Natural killer cell treated with Interleukin-12 subunit alpha and Interleukin-12 subunit beta and Interleukin-15 and Interleukin-18, amount 100 ng/mL, for 72 hours (primary cell): ENCODE data around the gene SLC5A2. TPM values are rescaled to one million over a fixed set of nuclear protein-coding genes. Genes with fewer than 3 reads are reported as not detected.
"Not testable (repeated sequence)": the region's sequence is repeated elsewhere in the genome, so short reads cannot be mapped to it uniquely, and the experiment has no call there.

Experiments used
- ATAC-seq, 2 donors: fragments of 150-1000 bp; cut with Tn5 transposase in 1 of 2; sonication (Bioruptor Pico), chemical (Tn5 transposase) in 1 of 2; 2 replicates each; pipeline ENCODE4 v1.10.0; 2021
- DNase-seq: peaks from one replicate; pipeline ENCODE4 v3.0.0; 2022; ENCODE audit warnings: low spot score
- H3K27ac Mint-ChIP-seq, 2 donors: 1 replicate in 1 of 2; 2 replicates in 1 of 2; pipeline ENCODE4 v1.8.0; 2022; ENCODE audit warnings: mixed read lengths in 2 of 2, mild to moderate bottlenecking in 1 of 2, moderate library complexity in 1 of 2
- H3K27me3 Mint-ChIP-seq, 2 donors: 1 replicate in 1 of 2; 2 replicates in 1 of 2; pipeline ENCODE4 v1.8.0; 2022; ENCODE audit warnings: mixed read lengths in 2 of 2
- H3K36me3 Mint-ChIP-seq: one replicate; pipeline ENCODE4 v1.8.0; 2022; ENCODE audit warnings: mixed read lengths
- H3K4me1 Mint-ChIP-seq, 2 donors: 1 replicate in 1 of 2; 2 replicates in 1 of 2; pipeline ENCODE4 v1.8.0; 2022; ENCODE audit warnings: low read depth in 2 of 2, mixed read lengths in 2 of 2, mild to moderate bottlenecking in 1 of 2
- H3K4me3 Mint-ChIP-seq: one replicate; pipeline ENCODE4 v1.8.0; 2022; ENCODE audit warnings: mixed read lengths
- H3K9me3 Mint-ChIP-seq: 2 replicates; pipeline ENCODE4 v1.8.0; 2022; ENCODE audit warnings: mixed read lengths
- total RNA-seq, 2 donors: library from RNA; stranded (reverse); gene quantifications; one replicate each; pipeline ENCODE4 v1.2.3, GENCODE V29; 2022

SLC5A2 gene
- total RNA-seq, 2 donors from 2014 or later: not detected

DNA sequence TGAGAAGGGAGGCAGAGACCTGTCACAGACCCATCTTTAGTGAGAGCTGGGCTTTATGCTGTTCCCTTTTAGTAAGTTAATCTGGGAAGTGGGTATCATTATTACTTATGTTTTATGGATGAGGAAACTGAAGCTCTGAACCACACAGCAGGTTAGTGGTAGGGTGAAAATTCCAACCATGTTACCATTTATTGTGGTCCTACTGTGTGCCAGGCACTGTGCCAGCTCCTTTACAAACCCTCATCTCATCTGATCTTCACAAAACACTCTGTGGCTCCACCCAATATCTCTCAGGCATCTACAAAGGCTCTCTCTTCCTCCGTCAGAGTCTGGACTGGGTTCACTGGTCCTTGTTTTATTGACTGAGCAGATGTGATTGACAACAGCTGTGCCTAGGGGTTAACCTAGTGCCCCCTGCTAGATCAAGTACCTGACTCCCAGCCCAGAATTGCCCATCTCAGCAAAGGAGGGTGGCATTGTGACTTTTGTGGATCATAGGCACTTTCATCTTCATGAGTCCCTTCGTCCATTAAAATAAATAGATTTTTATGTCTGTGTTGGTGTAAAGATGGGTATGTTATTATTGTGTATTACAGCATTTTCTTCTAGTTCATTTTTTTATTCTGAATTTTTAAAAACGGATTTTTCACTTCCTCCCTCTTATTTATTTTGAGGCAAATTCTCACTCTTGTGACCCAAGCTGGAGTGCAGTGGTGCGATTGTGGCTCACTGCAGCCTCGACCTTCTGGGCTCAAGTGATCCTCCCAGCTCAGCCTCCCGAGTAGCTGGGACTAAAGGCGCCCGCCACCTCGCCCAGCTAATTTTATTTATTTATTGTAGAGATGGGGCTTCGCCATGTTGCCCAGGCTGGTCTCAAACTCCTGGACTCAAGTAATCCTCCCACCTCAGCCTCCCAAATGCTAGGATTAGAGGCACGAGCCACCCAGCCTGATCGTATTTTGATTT, 7.9 kb upstream of the SLC5A2 start:
- Mint-ChIP-seq H3K4me3 (peak overlapping the region; percentile 25), H3K9me3 (no peaks in the 10 kb centered on the region), H3K36me3 (no peaks in the 10 kb centered on the region), H3K27ac (no peak overlapping the region), H3K27me3 (peaks cover 0 to 5% of the 10 kb centered on the region in 2 donors), H3K4me1 (peaks cover 24 to 28% of the 10 kb centered on the region in 2 donors)
- no peak for DNase-seq
- ATAC-seq: no peak

DNA sequence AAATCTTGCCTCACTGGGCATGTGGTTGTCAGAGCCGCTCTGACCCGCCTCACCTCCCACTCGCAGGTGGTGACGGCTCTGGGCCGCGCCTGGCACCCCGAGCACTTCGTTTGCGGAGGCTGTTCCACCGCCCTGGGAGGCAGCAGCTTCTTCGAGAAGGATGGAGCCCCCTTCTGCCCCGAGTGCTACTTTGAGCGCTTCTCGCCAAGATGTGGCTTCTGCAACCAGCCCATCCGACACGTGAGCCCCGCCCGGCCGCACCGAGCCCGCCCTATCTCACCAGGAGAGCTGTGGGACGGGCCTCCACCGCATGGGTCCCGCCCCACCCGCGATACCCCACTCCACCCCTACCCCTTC, 7.0 kb upstream of the SLC5A2 start:
- Mint-ChIP-seq H3K9me3 (no peaks in the 10 kb centered on the region), H3K36me3 (no peaks in the 10 kb centered on the region), H3K27ac (no peak overlapping the region), H3K4me1 (peaks cover 24 to 28% of the 10 kb centered on the region in 2 donors), H3K4me3 (peak overlapping the region; percentile 78), H3K27me3 (peaks cover 0 to 5% of the 10 kb centered on the region in 2 donors)
- ATAC-seq (no peak), DNase-seq (no peak)

DNA sequence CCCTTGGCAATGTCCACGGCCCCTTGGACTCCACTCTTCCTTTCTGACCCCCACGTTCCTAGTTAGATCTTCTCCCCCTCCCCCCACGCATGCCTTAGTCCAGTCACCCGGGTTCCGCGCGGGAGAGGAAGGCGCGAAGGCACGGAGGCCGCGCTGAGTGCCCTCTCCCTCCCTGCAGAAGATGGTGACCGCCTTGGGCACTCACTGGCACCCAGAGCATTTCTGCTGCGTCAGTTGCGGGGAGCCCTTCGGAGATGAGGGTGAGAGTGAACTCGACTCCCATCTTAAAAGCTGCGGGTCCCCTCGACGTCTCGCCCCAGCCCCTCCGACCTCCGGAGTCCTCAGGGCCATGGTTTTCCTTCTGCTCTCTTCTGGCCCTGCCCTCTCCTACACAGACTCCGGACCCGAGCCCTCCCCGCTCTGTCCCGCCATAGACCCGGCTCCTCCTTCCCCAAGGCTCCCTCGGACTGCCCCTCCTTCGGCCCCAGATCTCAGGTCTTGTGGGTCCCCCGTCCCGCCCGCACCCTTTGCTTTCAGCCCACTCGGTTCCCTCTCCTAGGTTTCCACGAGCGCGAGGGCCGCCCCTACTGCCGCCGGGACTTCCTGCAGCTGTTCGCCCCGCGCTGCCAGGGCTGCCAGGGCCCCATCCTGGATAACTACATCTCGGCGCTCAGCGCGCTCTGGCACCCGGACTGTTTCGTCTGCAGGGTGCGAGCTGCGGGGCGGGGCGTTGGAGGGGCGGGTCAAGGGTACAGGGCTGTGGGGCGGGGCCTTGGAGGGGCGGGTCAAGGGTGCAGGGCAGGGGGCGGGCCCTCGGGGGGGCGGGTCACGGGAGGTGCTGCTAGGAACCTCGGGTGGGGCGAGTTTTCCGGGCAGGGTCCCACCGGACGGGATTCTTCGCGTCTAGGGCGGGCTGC, 6.4 kb upstream of the SLC5A2 start:
- ATAC-seq: peak; percentile 93 to 94
- Mint-ChIP-seq H3K4me3 (peak overlapping the region; percentile 78), H3K9me3 (no peaks in the 10 kb centered on the region), H3K36me3 (no peaks in the 10 kb centered on the region), H3K27ac (no peak overlapping the region), H3K27me3 (peaks cover 0 to 5% of the 10 kb centered on the region in 2 donors), H3K4me1 (peaks cover 24% of the 10 kb centered on the region in 2 donors)
- peak; percentile 81 for DNase-seq

DNA sequence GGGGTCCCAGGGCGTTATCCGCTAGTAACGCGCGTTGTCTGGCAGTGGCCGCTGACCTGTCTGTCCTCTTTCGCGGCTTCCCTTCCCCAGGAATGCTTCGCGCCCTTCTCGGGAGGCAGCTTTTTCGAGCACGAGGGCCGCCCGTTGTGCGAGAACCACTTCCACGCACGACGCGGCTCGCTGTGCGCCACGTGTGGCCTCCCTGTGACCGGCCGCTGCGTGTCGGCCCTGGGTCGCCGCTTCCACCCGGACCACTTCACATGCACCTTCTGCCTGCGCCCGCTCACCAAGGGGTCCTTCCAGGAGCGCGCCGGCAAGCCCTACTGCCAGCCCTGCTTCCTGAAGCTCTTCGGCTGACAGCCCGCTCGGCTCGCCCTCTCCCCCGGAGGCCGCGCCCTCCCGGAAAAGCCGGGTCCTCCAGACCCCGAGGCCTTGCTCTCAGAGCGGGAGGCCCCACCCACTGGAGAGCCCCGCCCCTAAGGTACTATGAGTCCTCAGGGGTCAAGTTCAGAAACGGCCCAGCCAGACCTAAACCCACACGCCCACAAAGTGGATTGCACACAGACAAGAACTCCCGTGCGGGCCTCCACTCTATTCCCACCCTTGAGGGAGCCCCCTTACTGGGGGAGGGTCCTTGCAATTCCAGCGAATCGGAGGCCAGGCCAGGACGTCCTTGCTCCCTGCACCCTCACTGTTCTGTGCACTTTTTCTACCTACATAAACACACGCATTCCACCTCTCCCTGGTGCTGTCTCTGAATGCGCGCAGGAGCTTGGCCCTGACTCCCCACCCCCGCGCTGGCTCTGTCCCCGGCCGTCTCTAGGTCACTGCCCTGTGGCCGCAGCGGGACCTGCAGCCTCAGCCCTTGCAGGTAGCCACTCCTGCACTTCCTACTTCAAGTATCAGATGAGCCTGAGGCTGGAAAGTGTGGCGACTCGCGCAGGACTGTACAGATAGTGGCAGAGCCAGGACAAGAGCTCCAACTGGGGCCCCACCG, 5.4 kb upstream of the SLC5A2 start:
- no peak for DNase-seq
- Mint-ChIP-seq H3K27me3 (peaks cover 0 to 3% of the 10 kb centered on the region in 2 donors), H3K36me3 (no peaks in the 10 kb centered on the region), H3K4me3 (peak overlapping the region; percentile 78), H3K27ac (peak overlapping the region; percentile 9 to 44), H3K9me3 (no peaks in the 10 kb centered on the region), H3K4me1 (peaks cover 19 to 22% of the 10 kb centered on the region in 2 donors)
- ATAC-seq: peak; percentile 39 to 62

DNA sequence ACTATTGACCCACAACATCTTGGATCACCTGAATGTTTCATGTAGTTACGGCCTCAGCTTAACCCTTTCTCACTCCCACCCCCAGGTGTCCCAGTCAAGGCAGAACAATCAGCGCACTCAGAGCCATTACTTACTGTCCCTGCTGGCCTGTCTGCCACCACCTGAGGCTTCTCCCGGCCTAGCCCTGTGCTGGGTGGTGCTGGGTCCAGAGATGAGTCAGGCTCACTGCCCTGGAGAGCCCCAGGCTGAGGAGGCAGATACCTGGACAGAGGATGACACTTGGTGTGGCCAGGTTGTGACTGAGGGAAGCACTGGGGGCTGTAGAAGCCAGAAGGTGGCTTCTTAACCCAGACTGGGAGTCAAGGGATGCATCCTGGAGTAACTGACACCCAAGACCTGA, 4.0 kb upstream of the SLC5A2 start:
- Mint-ChIP-seq H3K27ac (no peak overlapping the region), H3K9me3 (no peaks in the 10 kb centered on the region), H3K4me3 (no peak overlapping the region)

DNA sequence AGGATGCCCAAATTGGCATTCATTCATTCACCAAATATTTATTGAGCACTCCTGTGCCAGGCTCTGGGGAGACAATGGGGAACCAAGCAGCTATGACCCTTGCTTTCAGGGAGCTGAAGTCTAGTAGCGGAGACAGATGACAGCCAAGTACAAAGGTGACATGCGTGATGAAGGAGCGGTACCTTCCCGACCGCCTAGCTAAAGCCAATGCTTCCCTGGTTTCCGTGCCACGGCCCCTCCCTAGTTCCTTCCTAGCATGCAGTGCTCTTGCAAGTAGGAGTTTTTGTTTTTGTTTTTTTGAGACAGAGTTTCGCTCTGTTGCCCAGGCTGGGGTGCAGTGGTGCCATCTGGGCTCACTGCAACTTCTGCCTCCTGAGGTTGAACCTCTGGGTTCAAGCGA, 3.2 kb upstream of the SLC5A2 start:
- Mint-ChIP-seq H3K36me3 (no peaks in the 10 kb centered on the region), H3K27ac (no peak overlapping the region), H3K9me3 (no peaks in the 10 kb centered on the region), H3K4me1 (peaks cover 11 to 19% of the 10 kb centered on the region in 2 donors), H3K27me3 (no peaks in the 10 kb centered on the region), H3K4me3 (no peak overlapping the region)
- DNase-seq: no peak
- no peak for ATAC-seq

More for the DNA sequence above, 4.0 kb upstream of the SLC5A2 start:
- Mint-ChIP-seq H3K4me1 (peaks cover 11 to 19% of the 10 kb centered on the region in 2 donors), H3K36me3 (no peaks in the 10 kb centered on the region), H3K27me3 (no peaks in the 10 kb centered on the region)
- no peak for ATAC-seq
- DNase-seq: no peak

DNA sequence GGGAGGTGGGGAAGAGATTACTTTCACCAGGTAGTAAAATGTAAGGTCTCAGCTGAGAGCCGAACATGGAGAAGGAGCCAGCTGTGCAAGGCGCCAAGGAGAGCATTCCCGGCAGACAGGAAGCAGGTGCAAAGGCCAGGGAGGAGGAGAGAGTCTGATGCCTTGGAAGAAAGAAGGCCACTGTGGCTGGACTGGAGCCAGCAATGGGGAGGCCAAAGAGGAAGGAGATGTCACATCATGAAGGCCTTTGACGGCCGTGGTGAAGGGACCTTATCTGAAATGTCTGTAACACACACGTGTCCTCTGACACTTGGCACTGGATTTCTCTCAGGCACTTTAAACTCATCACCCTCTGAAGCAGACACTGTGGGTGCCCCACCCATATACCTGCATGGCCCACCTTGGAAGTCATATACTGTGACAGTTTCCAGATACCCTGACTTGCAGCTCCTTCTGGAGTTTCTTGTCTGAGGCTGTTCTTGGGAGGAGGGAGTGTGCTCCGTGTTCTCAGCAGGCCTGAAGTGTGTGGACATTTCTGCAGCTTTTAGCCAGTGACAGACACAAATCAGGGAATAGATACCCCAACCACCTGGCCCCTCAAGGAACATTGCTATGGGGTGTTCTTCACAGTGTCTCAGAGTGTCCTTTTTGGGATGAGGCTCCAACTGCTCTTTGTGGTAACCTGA, 1.9 kb upstream of the SLC5A2 start:
- Mint-ChIP-seq H3K27me3 (peaks cover 0 to 4% of the 10 kb centered on the region in 2 donors), H3K27ac (no peak overlapping the region), H3K4me1 (peaks cover 10 to 19% of the 10 kb centered on the region in 2 donors), H3K36me3 (no peaks in the 10 kb centered on the region), H3K4me3 (no peak overlapping the region), H3K9me3 (no peaks in the 10 kb centered on the region)
- ATAC-seq (no peak), DNase-seq (no peak)

DNA sequence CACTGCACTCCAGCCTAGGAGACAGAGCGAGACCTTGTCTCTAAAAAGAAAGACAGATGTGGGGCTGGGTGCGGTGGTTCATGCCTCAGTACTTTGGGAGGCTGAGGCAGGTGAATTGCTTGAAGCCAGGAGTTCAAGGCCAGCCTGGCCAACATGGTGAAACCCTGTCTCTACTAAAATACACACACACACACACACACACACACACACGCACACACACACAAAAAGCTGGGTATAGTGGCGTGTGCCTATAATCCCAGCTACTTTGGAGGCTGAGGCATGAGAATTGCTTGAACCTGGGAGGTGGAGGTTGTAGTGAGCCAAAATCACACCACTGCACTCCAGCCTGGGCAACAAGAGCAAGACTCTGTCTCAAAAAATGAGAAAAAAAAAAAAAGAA, 1.1 kb downstream of the SLC5A2 start:
- H3K27ac Mint-ChIP-seq, DNase-seq, H3K27me3 Mint-ChIP-seq, H3K4me1 Mint-ChIP-seq, ATAC-seq, H3K4me3 Mint-ChIP-seq, H3K36me3 Mint-ChIP-seq, H3K9me3 Mint-ChIP-seq: not testable (repeated sequence)

DNA sequence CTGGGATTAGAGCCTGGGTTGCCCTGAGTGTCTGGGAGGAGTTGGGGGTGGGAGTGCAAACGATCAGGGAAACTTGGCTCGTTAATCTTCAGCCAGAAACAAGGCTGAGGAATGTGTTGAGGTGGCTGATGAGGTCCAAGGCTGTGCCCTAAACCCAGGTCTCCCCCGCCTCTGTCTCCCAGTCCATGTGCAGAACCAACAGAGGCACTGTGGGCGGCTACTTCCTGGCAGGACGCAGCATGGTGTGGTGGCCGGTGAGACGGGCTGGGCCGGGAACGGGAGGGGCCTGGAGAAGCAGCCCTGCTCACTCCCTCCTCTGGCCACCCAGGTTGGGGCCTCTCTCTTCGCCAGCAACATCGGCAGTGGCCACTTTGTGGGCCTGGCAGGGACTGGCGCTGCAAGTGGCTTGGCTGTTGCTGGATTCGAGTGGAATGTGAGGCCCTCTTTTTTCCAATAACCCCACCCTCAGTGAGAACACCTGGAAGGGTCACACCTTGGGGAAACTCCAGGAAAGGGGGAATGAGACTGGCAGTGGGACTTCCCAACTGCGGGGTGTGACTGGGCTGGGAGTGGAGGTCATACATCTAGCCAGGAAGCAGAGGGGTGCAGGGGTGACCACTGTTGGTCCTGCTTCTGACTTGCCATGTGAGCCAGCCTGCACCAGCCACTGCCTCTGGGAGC, 1.7 kb downstream of the SLC5A2 start:
- no peak overlapping the region for H3K4me3 Mint-ChIP-seq
- H3K4me1 Mint-ChIP-seq: peaks cover 0 to 6% of the 10 kb centered on the region in 2 donors
- no peaks in the 10 kb centered on the region for H3K9me3 Mint-ChIP-seq
- ATAC-seq (no peak), DNase-seq (no peak)
- H3K27me3 Mint-ChIP-seq: peaks cover 0 to 7% of the 10 kb centered on the region in 2 donors
- H3K36me3 Mint-ChIP-seq: no peaks in the 10 kb centered on the region
- H3K27ac Mint-ChIP-seq: no peak overlapping the region

DNA sequence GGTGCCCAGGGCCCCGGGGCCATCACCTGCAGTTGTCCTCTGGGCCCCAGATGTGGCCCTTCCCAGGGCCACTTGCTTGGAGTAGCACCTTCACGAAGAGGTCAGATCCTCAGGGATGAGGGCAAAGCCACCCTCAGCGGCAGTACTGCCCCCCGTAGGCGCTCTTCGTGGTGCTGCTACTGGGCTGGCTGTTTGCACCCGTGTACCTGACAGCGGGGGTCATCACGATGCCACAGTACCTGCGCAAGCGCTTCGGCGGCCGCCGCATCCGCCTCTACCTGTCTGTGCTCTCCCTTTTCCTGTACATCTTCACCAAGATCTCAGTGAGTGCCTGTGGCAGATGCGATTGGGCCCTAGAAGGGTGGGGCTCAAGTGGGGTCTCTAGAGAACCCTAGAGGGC, 2.6 kb downstream of the SLC5A2 start:
- H3K4me3 Mint-ChIP-seq: no peak overlapping the region
- peaks cover 0 to 7% of the 10 kb centered on the region in 2 donors for H3K4me1 Mint-ChIP-seq
- no peak overlapping the region for H3K27ac Mint-ChIP-seq
- no peaks in the 10 kb centered on the region for H3K36me3 Mint-ChIP-seq
- ATAC-seq: no peak
- peaks cover 0 to 7% of the 10 kb centered on the region in 2 donors for H3K27me3 Mint-ChIP-seq
- DNase-seq: no peak
- H3K9me3 Mint-ChIP-seq: no peaks in the 10 kb centered on the region

DNA sequence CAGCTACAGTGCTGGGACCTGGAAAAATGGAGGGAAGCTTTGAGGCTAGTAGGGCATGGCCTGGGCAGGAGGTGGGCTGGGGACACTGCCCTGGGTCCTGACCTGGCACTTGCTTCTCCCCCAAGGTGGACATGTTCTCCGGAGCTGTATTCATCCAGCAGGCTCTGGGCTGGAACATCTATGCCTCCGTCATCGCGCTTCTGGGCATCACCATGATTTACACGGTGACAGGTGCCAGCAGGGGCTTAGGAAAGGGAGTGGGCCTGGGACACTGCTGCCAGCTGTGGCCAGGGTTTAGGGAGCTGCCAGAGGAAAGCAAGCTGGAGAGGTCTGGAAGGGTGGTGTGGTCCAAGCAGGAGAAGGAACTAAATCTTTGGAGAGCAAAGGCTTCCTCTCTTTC, 3.1 kb downstream of the SLC5A2 start:
- H3K27ac Mint-ChIP-seq: no peak overlapping the region
- no peaks in the 10 kb centered on the region for H3K9me3 Mint-ChIP-seq

DNA sequence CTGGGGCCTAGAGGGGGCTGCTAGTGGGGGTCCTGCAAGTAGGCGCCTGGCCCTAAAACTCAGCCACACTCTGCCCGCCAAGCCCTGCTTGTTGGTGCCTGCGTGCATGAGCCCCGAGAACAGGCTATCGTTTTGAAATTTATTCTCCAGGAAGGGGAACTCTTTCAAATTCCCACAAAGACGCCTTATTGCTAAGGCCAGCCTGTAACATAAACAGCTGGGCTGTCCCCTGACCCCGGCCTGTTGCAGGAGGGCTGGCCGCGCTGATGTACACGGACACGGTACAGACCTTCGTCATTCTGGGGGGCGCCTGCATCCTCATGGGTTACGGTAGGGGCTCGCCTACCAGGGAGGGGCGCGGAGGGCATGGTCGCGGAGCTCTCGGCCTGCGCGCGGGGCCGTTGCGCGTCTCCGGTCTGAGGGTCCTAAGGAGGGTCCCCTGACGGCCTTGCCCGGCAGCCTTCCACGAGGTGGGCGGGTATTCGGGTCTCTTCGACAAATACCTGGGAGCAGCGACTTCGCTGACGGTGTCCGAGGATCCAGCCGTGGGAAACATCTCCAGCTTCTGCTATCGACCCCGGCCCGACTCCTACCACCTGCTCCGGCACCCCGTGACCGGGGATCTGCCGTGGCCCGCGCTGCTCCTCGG, 4.3 kb downstream of the SLC5A2 start:
- Mint-ChIP-seq H3K36me3 (no peaks in the 10 kb centered on the region), H3K27ac (no peak overlapping the region), H3K4me3 (peak overlapping the region; percentile 82), H3K9me3 (no peaks in the 10 kb centered on the region), H3K27me3 (peaks cover 0 to 7% of the 10 kb centered on the region in 2 donors), H3K4me1 (peaks cover 0 to 9% of the 10 kb centered on the region in 2 donors)
- DNase-seq (no peak), ATAC-seq (peak in 1 of 2 donors; percentile 1)

More for the DNA sequence above, 3.1 kb downstream of the SLC5A2 start:
- H3K36me3 Mint-ChIP-seq: no peaks in the 10 kb centered on the region
- H3K27me3 Mint-ChIP-seq: peaks cover 0 to 7% of the 10 kb centered on the region in 2 donors
- no peak for ATAC-seq
- no peak overlapping the region for H3K4me3 Mint-ChIP-seq
- no peak for DNase-seq
- H3K4me1 Mint-ChIP-seq: peaks cover 0 to 8% of the 10 kb centered on the region in 2 donors
